Epithelial cell of proximal tubule (primary cell): ENCODE data around the gene DOCK10. TPM values are rescaled to one million over a fixed set of nuclear protein-coding genes. Genes with fewer than 3 reads are reported as not detected.
A peak's percentile ranks its signal among the peaks of the same experiment; 100 is the strongest.

Source experiments
- DNase-seq: peaks from one replicate; pipeline ENCODE4 v3.0.0-alpha.2; 2011; ENCODE audit warnings: low read depth
- H3K4me3 ChIP-seq: 2 replicates; pipeline ENCODE4 v1.5.1; 2011; ENCODE audit warnings: low read depth, mild to moderate bottlenecking, low read length
- total RNA-seq: library from RNA; depleted of rRNA; stranded (reverse); fragments of >200 nt; gene quantifications from 2 replicates; pipeline ENCODE4 v1.2.3, GENCODE V29; 2015
- TF ChIP-seq, protein P1 (sequence below): conservative IDR thresholded peaks from 2 replicates; pipeline ENCODE4 v1.5.1; 2012; ENCODE audit warnings: low read depth, mild to moderate bottlenecking, low read length

Gene DOCK10
- total RNA-seq, 1 donor from 2014 or later, result 2.1 TPM

DNA sequence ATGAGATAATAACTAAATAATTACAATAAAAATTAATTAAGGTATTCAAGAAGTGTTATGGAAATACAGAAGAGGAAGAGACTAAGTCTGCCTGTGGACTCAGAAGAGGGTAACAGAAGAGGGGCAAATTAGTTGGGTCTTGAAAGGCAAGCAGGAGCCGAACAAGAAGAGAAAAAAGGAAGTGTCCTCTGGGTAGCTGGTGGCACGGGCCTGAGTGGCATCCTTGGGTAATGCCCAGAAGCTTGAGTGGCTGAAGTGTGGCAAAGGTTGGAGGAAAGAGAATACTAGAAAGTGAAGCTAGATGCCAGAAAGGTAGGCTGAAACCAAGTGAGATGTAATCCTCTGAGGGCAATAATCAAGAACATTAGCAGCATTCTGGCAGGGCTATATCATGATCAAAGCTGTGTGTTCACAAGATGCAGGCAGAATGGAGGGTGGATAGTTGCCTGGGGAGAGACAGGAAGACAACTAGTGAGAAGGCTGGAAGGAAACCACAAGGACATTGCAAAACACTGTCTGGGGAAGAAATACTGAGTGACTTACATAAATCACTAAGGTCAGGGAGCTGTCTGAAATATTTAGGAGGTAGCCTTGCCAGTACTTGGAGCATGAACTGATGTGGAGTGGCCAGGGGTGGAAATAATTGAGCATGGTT, 16.2 kb downstream of the DOCK10 start:
- DNase-seq, result no peak
- TF ChIP-seq, protein P1, sequence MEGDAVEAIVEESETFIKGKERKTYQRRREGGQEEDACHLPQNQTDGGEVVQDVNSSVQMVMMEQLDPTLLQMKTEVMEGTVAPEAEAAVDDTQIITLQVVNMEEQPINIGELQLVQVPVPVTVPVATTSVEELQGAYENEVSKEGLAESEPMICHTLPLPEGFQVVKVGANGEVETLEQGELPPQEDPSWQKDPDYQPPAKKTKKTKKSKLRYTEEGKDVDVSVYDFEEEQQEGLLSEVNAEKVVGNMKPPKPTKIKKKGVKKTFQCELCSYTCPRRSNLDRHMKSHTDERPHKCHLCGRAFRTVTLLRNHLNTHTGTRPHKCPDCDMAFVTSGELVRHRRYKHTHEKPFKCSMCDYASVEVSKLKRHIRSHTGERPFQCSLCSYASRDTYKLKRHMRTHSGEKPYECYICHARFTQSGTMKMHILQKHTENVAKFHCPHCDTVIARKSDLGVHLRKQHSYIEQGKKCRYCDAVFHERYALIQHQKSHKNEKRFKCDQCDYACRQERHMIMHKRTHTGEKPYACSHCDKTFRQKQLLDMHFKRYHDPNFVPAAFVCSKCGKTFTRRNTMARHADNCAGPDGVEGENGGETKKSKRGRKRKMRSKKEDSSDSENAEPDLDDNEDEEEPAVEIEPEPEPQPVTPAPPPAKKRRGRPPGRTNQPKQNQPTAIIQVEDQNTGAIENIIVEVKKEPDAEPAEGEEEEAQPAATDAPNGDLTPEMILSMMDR, result no peak
- no peak overlapping the region for H3K4me3 ChIP-seq

GRCh38 chr2:225022188-225022587, 20.1 kb downstream of the DOCK10 start:
- DNase-seq, result no peak
- no peak overlapping the region for H3K4me3 ChIP-seq
- TF ChIP-seq, protein P1, result no peak

- no peak for DNase-seq
- TF ChIP-seq, protein P1, result no peak
- no peak overlapping the region for H3K4me3 ChIP-seq
These were observed 22.0 kb downstream of the DOCK10 start for GRCh38 chr2:225020168-225020849.

GRCh38 chr2:225019105-225019504, 23.2 kb downstream of the DOCK10 start:
- TF ChIP-seq, protein P1, result no peak
- no peak overlapping the region for H3K4me3 ChIP-seq
- DNase-seq, result no peak

GRCh38 chr2:225017713-225018112, 24.6 kb downstream of the DOCK10 start:
- TF ChIP-seq, protein P1, result no peak
- H3K4me3 ChIP-seq, result no peak overlapping the region
- DNase-seq, result no peak

- DNase-seq, result no peak
- TF ChIP-seq, protein P1, result peak; percentile 18
- H3K4me3 ChIP-seq, result no peak overlapping the region
These were observed 25.1 kb downstream of the DOCK10 start for GRCh38 chr2:225017098-225017685.
